ACHN (cell line): ENCODE data around the gene ZNF275.

Experiments
- DNase-seq: peaks from one replicate; pipeline ENCODE4 v3.0.0-alpha.2; 2015
- in situ Hi-C: cut with HindIII; loops from 2 replicates; pipeline ENCODE4 v1.10.0; 2017; ENCODE audit warnings: low sequenced_read_pairs, low pct_ligation_motif_present, low pct_unique_long_range_greater_than_20kb

Gene ZNF275

GRCh38 chrX:153398275-153398960, 64.5 kb downstream of the ZNF275 start:
- no peak for DNase-seq
- in situ Hi-C loops: no loop called here

GRCh38 chrX:153400146-153401132, 66.5 kb downstream of the ZNF275 start:
- DNase-seq: peak; percentile 50
- in situ Hi-C loops: no loop called here

GRCh38 chrX:153401133-153401764, 67.3 kb downstream of the ZNF275 start, which contains the start of gene PNMA6E:
Gene PNMA6E, minus strand, starts transcription at chrX:153401350. Its CDS starts 2,501 bp downstream, at chrX:153398849.
- in situ Hi-C loops: no loop called here
- DNase-seq: no peak
